WERI-Rb-1 (cell line): ENCODE results near the gene RGMA.

ENCODE experiments used
- DNase-seq: peaks from one replicate; pipeline ENCODE4 v3.0.0-alpha.2; 2020
- H3K27ac ChIP-seq: fragments of 250-450 bp; sonication (Bioruptor Pico); 2 replicates; pipeline ENCODE4 v1.5.1; 2020; ENCODE audit warnings: mild to moderate bottlenecking, moderate library complexity
- H3K27me3 ChIP-seq: fragments of 250-450 bp; sonication (Bioruptor Pico); 2 replicates; pipeline ENCODE4 v1.5.1; 2021; ENCODE audit warnings: mild to moderate bottlenecking, low read depth, moderate library complexity; ENCODE audit not compliant: insufficient read depth, severe bottlenecking
- H3K36me3 ChIP-seq: fragments of 250-450 bp; sonication (Bioruptor Pico); 2 replicates; pipeline ENCODE4 v1.5.1; 2020; ENCODE audit warnings: mild to moderate bottlenecking, moderate library complexity
- H3K4me3 ChIP-seq: 2 replicates; pipeline ENCODE4 v1.5.1; 2011; ENCODE audit warnings: low read depth, mild to moderate bottlenecking, control low read depth, low read length
- H3K9me3 ChIP-seq: fragments of 250-450 bp; sonication (Bioruptor Pico); 2 replicates; pipeline ENCODE4 v1.5.1; 2021; ENCODE audit warnings: mild to moderate bottlenecking, moderate library complexity; ENCODE audit not compliant: severe bottlenecking
- TF ChIP-seq, protein P1 (sequence below): IDR thresholded peaks from 2 replicates; pipeline ENCODE4 v1.5.1; 2011; ENCODE audit warnings: low read depth, mild to moderate bottlenecking, control low read depth, inconsistent platforms, low read length

Gene RGMA

DNA sequence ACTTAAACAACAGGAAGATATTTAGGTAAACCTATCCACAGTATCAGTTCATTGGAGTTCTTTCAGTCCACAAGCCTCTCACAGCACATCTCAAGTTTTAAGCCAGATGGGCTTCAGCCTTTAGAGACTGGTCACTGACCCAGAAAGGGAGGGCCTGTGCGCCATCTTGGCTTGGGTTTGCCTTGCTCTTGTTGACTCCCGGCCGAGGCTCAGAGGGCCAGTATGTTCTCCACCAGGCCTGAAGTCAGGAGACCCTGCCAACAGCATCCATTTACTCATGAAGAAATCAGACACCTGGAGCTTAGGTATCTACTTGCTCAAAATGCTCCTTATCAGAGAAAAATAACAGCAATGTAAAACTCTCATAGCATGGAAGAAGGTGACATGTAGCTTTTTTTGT is 6.2 kb downstream of the RGMA start:
- no peak for DNase-seq
- Histone ChIP-seq H3K27ac (no peak overlapping the region), H3K4me3 (no peak overlapping the region), H3K36me3 (no peaks in the 10 kb centered on the region), H3K27me3 (peaks cover 100% of the 10 kb centered on the region), H3K9me3 (no peaks in the 10 kb centered on the region)
- TF ChIP-seq, protein P1, sequence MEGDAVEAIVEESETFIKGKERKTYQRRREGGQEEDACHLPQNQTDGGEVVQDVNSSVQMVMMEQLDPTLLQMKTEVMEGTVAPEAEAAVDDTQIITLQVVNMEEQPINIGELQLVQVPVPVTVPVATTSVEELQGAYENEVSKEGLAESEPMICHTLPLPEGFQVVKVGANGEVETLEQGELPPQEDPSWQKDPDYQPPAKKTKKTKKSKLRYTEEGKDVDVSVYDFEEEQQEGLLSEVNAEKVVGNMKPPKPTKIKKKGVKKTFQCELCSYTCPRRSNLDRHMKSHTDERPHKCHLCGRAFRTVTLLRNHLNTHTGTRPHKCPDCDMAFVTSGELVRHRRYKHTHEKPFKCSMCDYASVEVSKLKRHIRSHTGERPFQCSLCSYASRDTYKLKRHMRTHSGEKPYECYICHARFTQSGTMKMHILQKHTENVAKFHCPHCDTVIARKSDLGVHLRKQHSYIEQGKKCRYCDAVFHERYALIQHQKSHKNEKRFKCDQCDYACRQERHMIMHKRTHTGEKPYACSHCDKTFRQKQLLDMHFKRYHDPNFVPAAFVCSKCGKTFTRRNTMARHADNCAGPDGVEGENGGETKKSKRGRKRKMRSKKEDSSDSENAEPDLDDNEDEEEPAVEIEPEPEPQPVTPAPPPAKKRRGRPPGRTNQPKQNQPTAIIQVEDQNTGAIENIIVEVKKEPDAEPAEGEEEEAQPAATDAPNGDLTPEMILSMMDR: no peak

DNA sequence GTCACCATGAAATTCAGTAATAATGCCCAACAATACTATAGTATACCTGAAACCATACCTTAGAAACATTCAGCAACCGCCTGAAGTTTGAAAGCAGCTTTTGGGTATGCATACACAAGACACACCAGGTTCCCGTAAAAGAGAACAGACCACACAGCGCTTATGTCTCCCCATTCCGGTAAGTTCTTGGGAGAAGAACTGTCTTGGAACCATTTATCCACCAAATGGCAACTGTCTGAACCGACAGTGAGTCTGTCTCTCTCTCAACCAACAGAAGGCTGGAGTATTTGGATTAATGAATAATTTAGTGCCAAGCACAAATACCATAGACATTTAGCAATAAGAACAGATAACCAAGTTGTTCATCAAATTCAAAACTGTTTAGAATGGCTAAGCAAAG is 7.6 kb downstream of the RGMA start:
- no peak for DNase-seq
- no peaks in the 10 kb centered on the region for H3K9me3 ChIP-seq
- no peak overlapping the region for H3K27ac ChIP-seq
- TF ChIP-seq, protein P1: no peak
- no peak overlapping the region for H3K4me3 ChIP-seq
- peaks cover 99% of the 10 kb centered on the region for H3K27me3 ChIP-seq
- no peaks in the 10 kb centered on the region for H3K36me3 ChIP-seq

DNA sequence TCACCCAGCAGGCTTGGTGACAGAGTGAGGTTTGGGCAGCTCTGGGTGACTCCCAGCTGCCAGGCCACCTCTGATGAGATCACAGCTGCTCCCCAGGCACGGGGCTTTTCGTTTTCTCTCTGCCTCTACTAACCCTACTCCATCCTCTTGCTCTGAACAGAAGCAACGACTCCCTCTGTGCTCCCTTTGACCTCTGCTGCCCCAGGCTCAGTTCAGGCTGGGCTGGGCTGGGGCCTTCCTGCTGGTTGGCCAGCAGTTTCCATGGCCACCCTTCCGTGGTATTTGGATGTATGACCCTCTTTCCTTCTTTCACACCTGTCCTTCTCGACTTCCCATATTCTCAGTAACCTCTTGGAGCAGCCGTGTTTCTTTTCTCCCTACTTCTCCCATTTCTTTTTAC is 8.6 kb downstream of the RGMA start:
- TF ChIP-seq, protein P1: no peak
- Histone ChIP-seq H3K36me3 (no peaks in the 10 kb centered on the region), H3K27ac (no peak overlapping the region), H3K27me3 (peaks cover 99% of the 10 kb centered on the region), H3K9me3 (no peaks in the 10 kb centered on the region), H3K4me3 (no peak overlapping the region)
- no peak for DNase-seq

DNA sequence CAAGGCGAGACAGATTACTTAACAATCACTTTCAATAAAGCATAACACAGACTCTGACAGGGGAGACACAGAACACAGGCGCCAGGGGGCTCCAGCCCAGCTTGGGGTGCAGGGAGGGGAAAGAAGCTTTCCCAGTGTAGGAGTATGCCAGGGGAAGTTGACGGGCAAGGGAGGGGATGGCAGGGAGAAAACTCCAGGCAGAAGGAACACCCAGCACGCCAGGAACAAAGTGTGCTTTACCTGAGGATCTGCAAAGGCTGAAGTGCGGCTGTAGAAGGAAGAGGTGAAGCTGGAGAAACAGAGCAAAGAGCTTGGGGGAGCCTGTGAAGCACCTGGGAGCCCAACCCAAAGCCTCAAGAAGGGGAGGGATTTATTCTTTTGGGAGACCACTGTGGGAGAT is 12.1 kb downstream of the RGMA start:
- H3K27me3 ChIP-seq: peaks cover 93% of the 10 kb centered on the region
- TF ChIP-seq, protein P1: no peak
- H3K36me3 ChIP-seq: no peaks in the 10 kb centered on the region
- DNase-seq: no peak
- no peaks in the 10 kb centered on the region for H3K9me3 ChIP-seq
- no peak overlapping the region for H3K27ac ChIP-seq
- no peak overlapping the region for H3K4me3 ChIP-seq

DNA sequence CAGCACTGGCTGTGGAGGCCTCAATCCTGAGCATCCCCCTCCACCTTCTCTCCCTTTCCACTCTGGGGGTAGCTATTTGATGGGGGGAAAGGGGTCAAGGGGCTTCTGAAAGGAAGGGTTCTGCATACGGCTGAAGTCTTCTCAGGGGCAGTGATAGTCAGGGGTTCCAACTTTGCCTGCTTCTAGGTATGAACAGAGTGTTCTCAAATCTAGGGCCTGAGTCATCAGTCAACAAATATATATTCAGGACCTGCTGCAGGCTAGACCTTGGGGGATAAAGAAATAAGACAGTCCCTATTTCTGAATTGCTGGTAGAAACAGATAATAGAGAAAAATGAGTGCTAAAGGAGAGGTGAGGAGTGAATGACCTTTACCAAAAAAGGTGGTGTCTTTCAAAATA is 12.8 kb downstream of the RGMA start:
- Histone ChIP-seq H3K4me3 (no peak overlapping the region), H3K36me3 (no peaks in the 10 kb centered on the region), H3K27me3 (peaks cover 93% of the 10 kb centered on the region), H3K9me3 (no peaks in the 10 kb centered on the region), H3K27ac (no peak overlapping the region)
- TF ChIP-seq, protein P1: no peak
- no peak for DNase-seq

DNA sequence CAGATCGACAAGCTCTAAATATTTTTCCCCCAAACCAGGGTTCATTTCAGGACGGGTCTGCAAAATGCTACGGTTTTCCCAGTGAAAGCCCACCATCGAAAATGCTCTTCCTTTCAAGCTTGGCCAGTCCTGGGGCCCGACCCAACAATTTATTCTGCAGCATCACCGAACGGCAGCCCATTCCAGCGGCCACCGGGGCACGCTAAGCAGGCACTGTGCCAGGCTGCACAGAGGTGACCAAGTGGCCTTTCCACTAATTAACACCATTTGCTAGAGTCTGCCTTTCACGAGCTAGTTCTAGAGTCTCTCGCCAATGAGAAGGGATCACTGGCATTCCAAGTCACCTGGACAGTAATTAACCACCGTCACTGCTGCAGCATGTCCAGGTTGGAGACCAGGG is 14.4 kb downstream of the RGMA start:
- no peak overlapping the region for H3K27ac ChIP-seq
- peaks cover 78% of the 10 kb centered on the region for H3K27me3 ChIP-seq
- H3K9me3 ChIP-seq: no peaks in the 10 kb centered on the region
- H3K4me3 ChIP-seq: no peak overlapping the region
- H3K36me3 ChIP-seq: no peaks in the 10 kb centered on the region
- DNase-seq: no peak
- TF ChIP-seq, protein P1: no peak
